GM12878 (cell line): ENCODE results near the gene AJUBA. TPM values are rescaled to one million over a fixed set of nuclear protein-coding genes. Genes with fewer than 3 reads are reported as not detected.

Experiments used
- ATAC-seq: fragments of 200-7000 bp; cut with Tn5 transposase; 3 replicates; pipeline ENCODE4 v1.9.1; 2020; ENCODE audit warnings: mild to moderate bottlenecking, moderate library complexity
- BruUV-seq: library from RNA; stranded (reverse); fragments of 400-500 nt; replicated peaks from 2 replicates; lab custom pipeline; 2021; lab: Mats Ljungman, UMichigan
- CTCF ChIA-PET: fragments of 300-600 bp; sonication (Branson Sonifier 250); formaldehyde crosslinking; extraction: SDS; loops from one replicate; lab custom pipeline; 2021; ENCODE audit warnings: inconsistent platforms; lab: Yijun Ruan, JAX
- POLR2A ChIA-PET: fragments of 350-600 bp; formaldehyde crosslinking; extraction: SDS; loops from one replicate; lab custom pipeline; 2021; ENCODE audit warnings: inconsistent platforms; lab: Charles Lee
- RAD21 ChIA-PET: fragments of 300-600 bp; sonication (Branson Sonifier 250); formaldehyde crosslinking; loops from one replicate; lab custom pipeline; 2023; ENCODE audit warnings: antibody characterized with exemption; ENCODE audit not compliant: unreplicated experiment; lab: Charles Lee
- SMC1A ChIA-PET: fragments of 300-600 bp; sonication (Branson Sonifier 250); formaldehyde crosslinking; loops from one replicate; lab custom pipeline; 2023; ENCODE audit not compliant: unreplicated experiment, uncharacterized antibody; lab: Charles Lee
- DNase-seq: peaks from one replicate; pipeline ENCODE4 v3.0.0-alpha.2; 2011; ENCODE audit warnings: low read depth, low spot score
- FAIRE-seq: peaks from 3 replicates; lab custom pipeline; 2011; peaks lifted over from hg19 to GRCh38; lab: Jason Lieb, UNC
- H2AFZ ChIP-seq: 2 replicates; pipeline ENCODE4 v1.6.0; 2011; ENCODE audit warnings: low read depth, low read length, control low read depth; ENCODE audit not compliant: control insufficient read depth
- H3K27ac ChIP-seq: 2 replicates; pipeline ENCODE4 v1.5.1; 2011; ENCODE audit warnings: control low read depth; ENCODE audit not compliant: control insufficient read depth, insufficient read depth
- H3K27me3 ChIP-seq, 2 experiments: replicated peaks in 1 of 2; 2 replicates each; pipeline versions ENCODE4 v1.6.0 to v1.6.1; 2011; ENCODE audit warnings: low read length in 1 of 2; ENCODE audit not compliant: control insufficient read depth in 2 of 2, insufficient read depth in 2 of 2
- H3K36me3 ChIP-seq, 2 experiments: 2 replicates each; pipeline ENCODE4 v1.5.1; 2011; ENCODE audit warnings: low read length in 1 of 2; ENCODE audit not compliant: control insufficient read depth in 2 of 2, insufficient read depth in 2 of 2
- H3K4me1 ChIP-seq: 2 replicates; pipeline ENCODE4 v1.6.1; 2011; ENCODE audit warnings: mild to moderate bottlenecking, low read length, moderate library complexity, mixed read lengths; ENCODE audit not compliant: control insufficient read depth, insufficient read depth
- H3K4me2 ChIP-seq: 2 replicates; pipeline ENCODE4 v1.6.0; 2011; ENCODE audit warnings: control low read depth; ENCODE audit not compliant: control insufficient read depth, insufficient read depth
- H3K4me3 ChIP-seq: fragments of 200-600 bp; sonication (generic); 2 replicates; pipeline ENCODE4 v1.5.1; 2016
- H3K79me2 ChIP-seq: 2 replicates; pipeline ENCODE4 v1.6.0; 2011; ENCODE audit warnings: low read length; ENCODE audit not compliant: control insufficient read depth, insufficient read depth
- H3K9ac ChIP-seq: 2 replicates; pipeline ENCODE4 v1.8.0; 2011; ENCODE audit warnings: low read length, control low read depth, mixed read lengths; ENCODE audit not compliant: control insufficient read depth, insufficient read depth
- H3K9me3 ChIP-seq: replicated peaks from 3 replicates; pipeline ENCODE4 v1.5.1; 2011; ENCODE audit warnings: mild to moderate bottlenecking, low read length; ENCODE audit not compliant: control insufficient read depth, insufficient read depth
- H4K20me1 ChIP-seq: 2 replicates; pipeline ENCODE4 v1.6.0; 2011; ENCODE audit not compliant: control insufficient read depth, insufficient read depth
- CBX5 ChIP-seq: sonication (generic); IDR thresholded peaks from 2 replicates; pipeline ENCODE4 v1.6.1; 2016; ENCODE audit warnings: low read depth, moderate library complexity, mild to moderate bottlenecking, inconsistent platforms
- CREB1 ChIP-seq: IDR thresholded peaks from 2 replicates; pipeline ENCODE4 v1.6.1; 2012; ENCODE audit warnings: low read depth, mild to moderate bottlenecking, inconsistent platforms
- MEF2B ChIP-seq: fragments of 450-650 bp; IDR thresholded peaks from 2 replicates; pipeline ENCODE4 v1.6.1; 2018; ENCODE audit warnings: mild to moderate bottlenecking, moderate library complexity; ENCODE audit not compliant: partially characterized antibody, poor library complexity, severe bottlenecking
- PAX8 ChIP-seq: fragments of 450-650 bp; IDR thresholded peaks from 2 replicates; pipeline ENCODE4 v1.6.1; 2017; ENCODE audit warnings: mild to moderate bottlenecking, moderate library complexity
- STAT1 ChIP-seq: fragments of 450-650 bp; conservative IDR thresholded peaks from 2 replicates; pipeline ENCODE4 v1.6.1; 2014; ENCODE audit warnings: antibody characterized with exemption, mild to moderate bottlenecking
- WGBS: methylation state at CpG from one replicate; pipeline ENCODE4 v1.1.6; 2016; ENCODE audit warnings: low lambda C conversion rate; ENCODE audit not compliant: insufficient replicate concordance, insufficient coverage; ENCODE audit errors: missing lambda C conversion rate; 5-methylcytosine and 5-hydroxymethylcytosine counted together
- in situ Hi-C: fragments of 300-500 bp; cut with MboI; formaldehyde crosslinking; loops from 9 replicates; pipeline ENCODE4 v1.14.3; 2018; ENCODE audit warnings: mixed read lengths
- intact Hi-C: fragments of 100-400 bp; cut with micrococcal nuclease; formaldehyde crosslinking; loops from one replicate; pipeline ENCODE4 v1.14.2; 2022; ENCODE audit not compliant: unreplicated experiment
- polyA plus RNA-seq, 11 experiments: library from polyadenylated mRNA; depleted of rRNA in 4 of 11; unstranded in 6 of 11; stranded (reverse) in 5 of 11; fragments of >200 nt; fragmentation: Nextera tagmentation in 4 of 11; fragmentation: Illumina TruSeq in 1 of 11; extraction: Ambion mirVana in 4 of 11; extraction: Trizol in 1 of 11; gene quantifications; 1 replicate in 1 of 11; 2 replicates in 10 of 11; pipeline versions ENCODE4 v1.2.1 to v1.2.3, GENCODE V29; 2011 to 2016; ENCODE audit warnings: inconsistent platforms in 2 of 11, missing spikeins in 2 of 11, low read depth in 1 of 11
- total RNA-seq, 4 experiments: library from RNA; depleted of rRNA in 3 of 4; stranded (reverse); fragments of >200 nt in 3 of 4; fragmentation: Illumina TruSeq in 1 of 4; extraction: Trizol in 1 of 4; gene quantifications; 2 replicates each; pipeline versions ENCODE4 v1.2.1 to v1.2.3, GENCODE V29; 2013 to 2021
- TF ChIP-seq, protein P1 (sequence below): fragments of 450-650 bp; formaldehyde crosslinking; IDR thresholded peaks from 2 replicates; pipeline ENCODE4 v1.5.0; 2022; ENCODE audit warnings: mild to moderate bottlenecking, missing genetic modification characterization

Gene AJUBA
- total and polyA plus RNA-seq, 10 of the 15 experiments (the other 5 are each of a cell fraction or from before 2014, with no cell fraction given), result 0.03 to 18.1 (median 0.36) TPM; not detected in 1

DNA sequence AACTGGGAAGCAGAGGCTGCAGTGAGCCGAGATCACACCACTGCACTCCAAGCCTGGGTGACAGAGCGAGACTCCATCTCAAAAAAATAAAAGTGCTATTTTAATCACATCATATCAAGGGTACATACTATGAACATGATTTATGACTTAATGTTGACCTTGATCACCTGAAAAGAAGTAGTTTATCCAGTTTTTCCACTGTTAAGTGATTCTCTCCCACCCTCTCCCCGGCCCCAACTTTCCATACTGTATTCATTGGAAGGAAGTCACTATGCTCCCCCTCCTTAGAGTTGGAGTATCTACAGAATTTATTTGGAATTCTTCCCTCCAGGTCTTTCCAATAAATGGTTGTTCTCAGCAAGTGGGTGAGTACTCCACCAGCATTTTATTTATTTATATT lies 50.2 kb downstream of the AJUBA start:
- POLR2A ChIA-PET, result interaction anchor here (0.6 to 1.0 kb wide), 3 partner anchors 41 to 375 kb away, joined by 3 to 5 read pairs (median 3); partner anchors contain the start of gene BCL2L2
- Histone ChIP-seq H3K4me1 (peaks cover 10% of the 10 kb centered on the region; the same call in 1 of the 2 replicates), H3K4me2 (no peak overlapping the region), H3K27ac (no peak overlapping the region), H3K9me3 (no peaks in the 10 kb centered on the region), H3K36me3 (no peaks in the 10 kb centered on the region), H3K27me3 (no peaks in the 10 kb centered on the region), H3K4me3 (no peak overlapping the region), H3K79me2 (peaks cover 19% of the 10 kb centered on the region), H4K20me1 (no peaks in the 10 kb centered on the region), H2AFZ (no peak overlapping the region), H3K9ac (no peak overlapping the region)
- WGBS, result 96% methylated on average over 3 of the region's 3 CpGs
- FAIRE-seq (no peak), ATAC-seq (no peak), DNase-seq (no peak)
- SMC1A ChIA-PET, result interaction anchor here (1.1 kb wide), 1 partner anchor 14 kb away, joined by 3 read pairs; no protein-coding TSS in a partner anchor
- in situ Hi-C loops (no loop called here), intact Hi-C loops (no loop called here)
- no TSS peak for BruUV-seq
- CTCF ChIA-PET, result interaction anchor here (3.2 to 3.4 kb wide), 2 partner anchors 40 to 45 kb away, joined by 32 to 34 read pairs; no protein-coding TSS in a partner anchor
- TF ChIP-seq CREB1 (no peak), STAT1 (no peak), PAX8 (no peak), MEF2B (no peak), CBX5 (no peak)
- TF ChIP-seq, protein P1, sequence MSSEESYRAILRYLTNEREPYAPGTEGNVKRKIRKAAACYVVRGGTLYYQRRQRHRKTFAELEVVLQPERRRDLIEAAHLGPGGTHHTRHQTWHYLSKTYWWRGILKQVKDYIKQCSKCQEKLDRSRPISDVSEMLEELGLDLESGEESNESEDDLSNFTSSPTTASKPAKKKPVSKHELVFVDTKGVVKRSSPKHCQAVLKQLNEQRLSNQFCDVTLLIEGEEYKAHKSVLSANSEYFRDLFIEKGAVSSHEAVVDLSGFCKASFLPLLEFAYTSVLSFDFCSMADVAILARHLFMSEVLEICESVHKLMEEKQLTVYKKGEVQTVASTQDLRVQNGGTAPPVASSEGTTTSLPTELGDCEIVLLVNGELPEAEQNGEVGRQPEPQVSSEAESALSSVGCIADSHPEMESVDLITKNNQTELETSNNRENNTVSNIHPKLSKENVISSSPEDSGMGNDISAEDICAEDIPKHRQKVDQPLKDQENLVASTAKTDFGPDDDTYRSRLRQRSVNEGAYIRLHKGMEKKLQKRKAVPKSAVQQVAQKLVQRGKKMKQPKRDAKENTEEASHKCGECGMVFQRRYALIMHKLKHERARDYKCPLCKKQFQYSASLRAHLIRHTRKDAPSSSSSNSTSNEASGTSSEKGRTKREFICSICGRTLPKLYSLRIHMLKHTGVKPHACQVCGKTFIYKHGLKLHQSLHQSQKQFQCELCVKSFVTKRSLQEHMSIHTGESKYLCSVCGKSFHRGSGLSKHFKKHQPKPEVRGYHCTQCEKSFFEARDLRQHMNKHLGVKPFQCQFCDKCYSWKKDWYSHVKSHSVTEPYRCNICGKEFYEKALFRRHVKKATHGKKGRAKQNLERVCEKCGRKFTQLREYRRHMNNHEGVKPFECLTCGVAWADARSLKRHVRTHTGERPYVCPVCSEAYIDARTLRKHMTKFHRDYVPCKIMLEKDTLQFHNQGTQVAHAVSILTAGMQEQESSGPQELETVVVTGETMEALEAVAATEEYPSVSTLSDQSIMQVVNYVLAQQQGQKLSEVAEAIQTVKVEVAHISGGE, result no peak
- RAD21 ChIA-PET, result no interaction called here
